GM12878 (cell line): Measurements from ENCODE around the gene PIM2. TPM values are rescaled to one million over a fixed set of nuclear protein-coding genes. Genes with fewer than 3 reads are reported as not detected.

Experiments
- ATAC-seq: fragments of 200-7000 bp; cut with Tn5 transposase; 3 replicates; pipeline ENCODE4 v1.9.1; 2020; ENCODE audit warnings: mild to moderate bottlenecking, moderate library complexity
- BruUV-seq: library from RNA; stranded (reverse); fragments of 400-500 nt; replicated peaks from 2 replicates; lab custom pipeline; 2021; lab: Mats Ljungman, UMichigan
- CTCF ChIA-PET: fragments of 300-600 bp; sonication (Branson Sonifier 250); formaldehyde crosslinking; extraction: SDS; loops from one replicate; lab custom pipeline; 2021; ENCODE audit warnings: inconsistent platforms; lab: Yijun Ruan, JAX
- POLR2A ChIA-PET: fragments of 350-600 bp; formaldehyde crosslinking; extraction: SDS; loops from one replicate; lab custom pipeline; 2021; ENCODE audit warnings: inconsistent platforms; lab: Charles Lee
- RAD21 ChIA-PET: fragments of 300-600 bp; sonication (Branson Sonifier 250); formaldehyde crosslinking; loops from one replicate; lab custom pipeline; 2023; ENCODE audit warnings: antibody characterized with exemption; ENCODE audit not compliant: unreplicated experiment; lab: Charles Lee
- SMC1A ChIA-PET: fragments of 300-600 bp; sonication (Branson Sonifier 250); formaldehyde crosslinking; loops from one replicate; lab custom pipeline; 2023; ENCODE audit not compliant: unreplicated experiment, uncharacterized antibody; lab: Charles Lee
- DNase-seq: peaks from one replicate; pipeline ENCODE4 v3.0.0-alpha.2; 2011; ENCODE audit warnings: low read depth, low spot score
- FAIRE-seq: peaks from 3 replicates; lab custom pipeline; 2011; peaks lifted over from hg19 to GRCh38; lab: Jason Lieb, UNC
- H2AFZ ChIP-seq: 2 replicates; pipeline ENCODE4 v1.6.0; 2011; ENCODE audit warnings: low read depth, low read length, control low read depth; ENCODE audit not compliant: control insufficient read depth
- H3K27ac ChIP-seq: 2 replicates; pipeline ENCODE4 v1.5.1; 2011; ENCODE audit warnings: control low read depth; ENCODE audit not compliant: control insufficient read depth, insufficient read depth
- H3K27me3 ChIP-seq, 2 experiments: replicated peaks in 1 of 2; 2 replicates each; pipeline versions ENCODE4 v1.6.0 to v1.6.1; 2011; ENCODE audit warnings: low read length in 1 of 2; ENCODE audit not compliant: control insufficient read depth in 2 of 2, insufficient read depth in 2 of 2
- H3K36me3 ChIP-seq, 2 experiments: 2 replicates each; pipeline ENCODE4 v1.5.1; 2011; ENCODE audit warnings: low read length in 1 of 2; ENCODE audit not compliant: control insufficient read depth in 2 of 2, insufficient read depth in 2 of 2
- H3K4me1 ChIP-seq: 2 replicates; pipeline ENCODE4 v1.6.1; 2011; ENCODE audit warnings: mild to moderate bottlenecking, low read length, moderate library complexity, mixed read lengths; ENCODE audit not compliant: control insufficient read depth, insufficient read depth
- H3K4me2 ChIP-seq: 2 replicates; pipeline ENCODE4 v1.6.0; 2011; ENCODE audit warnings: control low read depth; ENCODE audit not compliant: control insufficient read depth, insufficient read depth
- H3K4me3 ChIP-seq: fragments of 200-600 bp; sonication (generic); 2 replicates; pipeline ENCODE4 v1.5.1; 2016
- H3K79me2 ChIP-seq: 2 replicates; pipeline ENCODE4 v1.6.0; 2011; ENCODE audit warnings: low read length; ENCODE audit not compliant: control insufficient read depth, insufficient read depth
- H3K9ac ChIP-seq: 2 replicates; pipeline ENCODE4 v1.8.0; 2011; ENCODE audit warnings: low read length, control low read depth, mixed read lengths; ENCODE audit not compliant: control insufficient read depth, insufficient read depth
- H3K9me3 ChIP-seq: replicated peaks from 3 replicates; pipeline ENCODE4 v1.5.1; 2011; ENCODE audit warnings: mild to moderate bottlenecking, low read length; ENCODE audit not compliant: control insufficient read depth, insufficient read depth
- H4K20me1 ChIP-seq: 2 replicates; pipeline ENCODE4 v1.6.0; 2011; ENCODE audit not compliant: control insufficient read depth, insufficient read depth
- BCL11A ChIP-seq: IDR thresholded peaks from 2 replicates; pipeline ENCODE4 v1.6.1; 2011; ENCODE audit warnings: low read depth, low read length
- CEBPB ChIP-seq, 2 experiments: fragments of 150-350 bp in 1 of 2; IDR thresholded peaks; 2 replicates each; pipeline ENCODE4 v1.6.1; 2012 to 2014; ENCODE audit warnings: low read depth in 2 of 2, low read length in 2 of 2, borderline replicate concordance in 1 of 2, inconsistent platforms in 1 of 2
- FOXK2 ChIP-seq: fragments of 450-650 bp; IDR thresholded peaks from 2 replicates; pipeline ENCODE4 v1.6.1; 2017; ENCODE audit warnings: mild to moderate bottlenecking, moderate library complexity
- GATAD2B ChIP-seq: fragments of 450-650 bp; conservative IDR thresholded peaks from 2 replicates; pipeline ENCODE4 v1.6.1; 2017; ENCODE audit warnings: low read depth, mild to moderate bottlenecking, moderate library complexity
- MTA3 ChIP-seq: IDR thresholded peaks from 2 replicates; pipeline ENCODE4 v1.6.1; 2012; ENCODE audit warnings: low read length, inconsistent platforms, borderline replicate concordance
- NR2C2 ChIP-seq: IDR thresholded peaks from 2 replicates; pipeline ENCODE4 v1.6.1; 2011; ENCODE audit warnings: borderline replicate concordance, low read depth; ENCODE audit not compliant: control insufficient read depth, insufficient read length
- SIN3A ChIP-seq: IDR thresholded peaks from 2 replicates; pipeline ENCODE4 v1.6.1; 2012; ENCODE audit warnings: low read depth, low read length, improper control_type of control experiment
- SMAD1 ChIP-seq: fragments of 450-650 bp; IDR thresholded peaks from 2 replicates; pipeline ENCODE4 v1.6.1; 2018; ENCODE audit warnings: mild to moderate bottlenecking, low read depth; ENCODE audit not compliant: partially characterized antibody
- SP1 ChIP-seq: IDR thresholded peaks from one replicate; pipeline ENCODE4 v1.6.1; 2011; ENCODE audit warnings: low read depth, low read length
- STAT1 ChIP-seq: fragments of 450-650 bp; conservative IDR thresholded peaks from 2 replicates; pipeline ENCODE4 v1.6.1; 2014; ENCODE audit warnings: antibody characterized with exemption, mild to moderate bottlenecking
- TARDBP ChIP-seq: IDR thresholded peaks from 2 replicates; pipeline ENCODE4 v1.6.1; 2016; ENCODE audit warnings: borderline replicate concordance
- YBX1 ChIP-seq: fragments of 450-650 bp; IDR thresholded peaks from 2 replicates; pipeline ENCODE4 v1.6.1; 2016; ENCODE audit warnings: antibody characterized with exemption
- whole genome bisulfite sequencing: methylation state at CpG from one replicate; pipeline ENCODE4 v1.1.6; 2016; ENCODE audit warnings: low lambda C conversion rate; ENCODE audit not compliant: insufficient replicate concordance, insufficient coverage; ENCODE audit errors: missing lambda C conversion rate; 5-methylcytosine and 5-hydroxymethylcytosine counted together
- in situ Hi-C: fragments of 300-500 bp; cut with MboI; formaldehyde crosslinking; loops from 9 replicates; pipeline ENCODE4 v1.14.3; 2018; ENCODE audit warnings: mixed read lengths
- intact Hi-C: fragments of 100-400 bp; cut with micrococcal nuclease; formaldehyde crosslinking; loops from one replicate; pipeline ENCODE4 v1.14.2; 2022; ENCODE audit not compliant: unreplicated experiment
- polyA plus RNA-seq, 11 experiments: library from polyadenylated mRNA; depleted of rRNA in 4 of 11; unstranded in 6 of 11; stranded (reverse) in 5 of 11; fragments of >200 nt; fragmentation: Nextera tagmentation in 4 of 11; fragmentation: Illumina TruSeq in 1 of 11; extraction: Ambion mirVana in 4 of 11; extraction: Trizol in 1 of 11; gene quantifications; 1 replicate in 1 of 11; 2 replicates in 10 of 11; pipeline versions ENCODE4 v1.2.1 to v1.2.3, GENCODE V29; 2011 to 2016; ENCODE audit warnings: inconsistent platforms in 2 of 11, missing spikeins in 2 of 11, low read depth in 1 of 11
- total RNA-seq, 4 experiments: library from RNA; depleted of rRNA in 3 of 4; stranded (reverse); fragments of >200 nt in 3 of 4; fragmentation: Illumina TruSeq in 1 of 4; extraction: Trizol in 1 of 4; gene quantifications; 2 replicates each; pipeline versions ENCODE4 v1.2.1 to v1.2.3, GENCODE V29; 2013 to 2021
- TF ChIP-seq, protein P1 (sequence below): IDR thresholded peaks from 2 replicates; pipeline ENCODE4 v1.6.1; 2012; ENCODE audit warnings: low read depth, low read length, improper control_type of control experiment
- TF ChIP-seq, protein P2 (sequence below): IDR thresholded peaks from 2 replicates; pipeline ENCODE4 v1.6.1; 2011; ENCODE audit warnings: borderline replicate concordance, low read depth, mild to moderate bottlenecking, moderate library complexity, mixed read lengths, low read length; ENCODE audit not compliant: insufficient read depth; ENCODE audit errors: extremely low read length
- TF ChIP-seq, protein P3 (sequence below): fragments of 450-650 bp; IDR thresholded peaks from 2 replicates; pipeline ENCODE4 v1.6.1; 2017; ENCODE audit warnings: mild to moderate bottlenecking, low read depth, inconsistent platforms; ENCODE audit not compliant: poor library complexity, severe bottlenecking

The PIM2 gene
- total and polyA plus RNA-seq, 10 of the 15 experiments (the other 5 are each of a cell fraction or from before 2014, with no cell fraction given) = 19.2 to 96.8 (median 32.3) TPM

DNA sequence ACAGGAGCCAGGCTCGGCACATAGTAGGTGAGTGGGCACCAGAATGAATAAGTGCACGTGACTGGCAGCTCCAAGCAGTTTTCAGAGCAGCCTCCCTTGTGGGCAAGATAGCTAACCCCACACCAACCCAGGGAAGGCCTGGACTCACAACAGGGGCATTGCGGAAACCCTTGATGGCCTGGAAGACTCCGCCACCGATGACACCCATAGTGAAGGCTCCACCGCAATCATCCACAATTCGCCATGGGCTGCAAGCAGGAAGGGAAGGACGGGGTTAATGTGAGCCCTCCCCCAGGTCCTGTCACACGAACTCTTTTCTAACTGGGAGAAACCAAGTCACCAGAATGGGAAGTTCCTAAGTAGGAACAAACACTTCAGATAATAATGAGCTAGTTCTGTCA lies 22.2 kb downstream of the PIM2 start:
- ChIA-PET CTCF (no interaction called here), RAD21 (interaction anchor here (1.0 to 3.5 kb wide), 3 partner anchors 15 to 248 kb away, joined by 3 to 15 read pairs (median 12); partner anchors contain the start of gene SLC35A2)
- no peak for TF ChIP-seq TARDBP
- TF ChIP-seq FOXK2 = no peak
- TF ChIP-seq MTA3 = no peak
- TF ChIP-seq BCL11A = no peak
- TF ChIP-seq, protein P1, sequence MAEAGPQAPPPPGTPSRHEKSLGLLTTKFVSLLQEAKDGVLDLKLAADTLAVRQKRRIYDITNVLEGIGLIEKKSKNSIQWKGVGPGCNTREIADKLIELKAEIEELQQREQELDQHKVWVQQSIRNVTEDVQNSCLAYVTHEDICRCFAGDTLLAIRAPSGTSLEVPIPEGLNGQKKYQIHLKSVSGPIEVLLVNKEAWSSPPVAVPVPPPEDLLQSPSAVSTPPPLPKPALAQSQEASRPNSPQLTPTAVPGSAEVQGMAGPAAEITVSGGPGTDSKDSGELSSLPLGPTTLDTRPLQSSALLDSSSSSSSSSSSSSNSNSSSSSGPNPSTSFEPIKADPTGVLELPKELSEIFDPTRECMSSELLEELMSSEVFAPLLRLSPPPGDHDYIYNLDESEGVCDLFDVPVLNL = no peak
- TF ChIP-seq, protein P2, sequence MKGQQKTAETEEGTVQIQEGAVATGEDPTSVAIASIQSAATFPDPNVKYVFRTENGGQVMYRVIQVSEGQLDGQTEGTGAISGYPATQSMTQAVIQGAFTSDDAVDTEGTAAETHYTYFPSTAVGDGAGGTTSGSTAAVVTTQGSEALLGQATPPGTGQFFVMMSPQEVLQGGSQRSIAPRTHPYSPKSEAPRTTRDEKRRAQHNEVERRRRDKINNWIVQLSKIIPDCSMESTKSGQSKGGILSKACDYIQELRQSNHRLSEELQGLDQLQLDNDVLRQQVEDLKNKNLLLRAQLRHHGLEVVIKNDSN = no peak
- no peak for TF ChIP-seq CEBPB (IDR thresholded peaks at IDR 0.05; ENCODE audit: borderline replicate concordance in 1 of 2, low read depth in 2 of 2, low read length in 2 of 2)
- TF ChIP-seq YBX1 = no peak
- TF ChIP-seq, protein P3, sequence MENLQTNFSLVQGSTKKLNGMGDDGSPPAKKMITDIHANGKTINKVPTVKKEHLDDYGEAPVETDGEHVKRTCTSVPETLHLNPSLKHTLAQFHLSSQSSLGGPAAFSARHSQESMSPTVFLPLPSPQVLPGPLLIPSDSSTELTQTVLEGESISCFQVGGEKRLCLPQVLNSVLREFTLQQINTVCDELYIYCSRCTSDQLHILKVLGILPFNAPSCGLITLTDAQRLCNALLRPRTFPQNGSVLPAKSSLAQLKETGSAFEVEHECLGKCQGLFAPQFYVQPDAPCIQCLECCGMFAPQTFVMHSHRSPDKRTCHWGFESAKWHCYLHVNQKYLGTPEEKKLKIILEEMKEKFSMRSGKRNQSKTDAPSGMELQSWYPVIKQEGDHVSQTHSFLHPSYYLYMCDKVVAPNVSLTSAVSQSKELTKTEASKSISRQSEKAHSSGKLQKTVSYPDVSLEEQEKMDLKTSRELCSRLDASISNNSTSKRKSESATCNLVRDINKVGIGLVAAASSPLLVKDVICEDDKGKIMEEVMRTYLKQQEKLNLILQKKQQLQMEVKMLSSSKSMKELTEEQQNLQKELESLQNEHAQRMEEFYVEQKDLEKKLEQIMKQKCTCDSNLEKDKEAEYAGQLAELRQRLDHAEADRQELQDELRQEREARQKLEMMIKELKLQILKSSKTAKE = no peak
- no peak for TF ChIP-seq SP1
- no peak for TF ChIP-seq SIN3A
- no peak for TF ChIP-seq GATAD2B
- TF ChIP-seq NR2C2 = no peak
- no peak for TF ChIP-seq STAT1
- no peak for TF ChIP-seq SMAD1

More for the DNA sequence above, 22.2 kb downstream of the PIM2 start:
- H3K9me3 ChIP-seq = no peaks in the 10 kb centered on the region; the same call in 2 of the 3 replicates
- in situ Hi-C loops (no loop called here), intact Hi-C loops (loop anchor here (5.0 to 10.0 kb wide), 2 partner anchors 146 to 422 kb away; partner anchors contain the start of genes FTSJ1, SLC38A5 and TFE3)
- POLR2A ChIA-PET = interaction anchor here (0.6 to 2.1 kb wide), 3 partner anchors 15 to 242 kb away, joined by 4 to 15 read pairs (median 4); partner anchors contain the start of genes HDAC6 and SLC35A2
- no peak for ATAC-seq
- H3K9ac ChIP-seq = peak overlapping the region; percentile 93
- BruUV-seq = no TSS peak
- no peaks in the 10 kb centered on the region for H3K4me1 ChIP-seq
- peak overlapping the region; percentile 77 for H3K4me3 ChIP-seq
- no peak for DNase-seq
- FAIRE-seq = no peak
- H4K20me1 ChIP-seq = no peaks in the 10 kb centered on the region
- peak overlapping the region; percentile 71 for H3K4me2 ChIP-seq
- SMC1A ChIA-PET = interaction anchor here (1.3 to 2.7 kb wide), 2 partner anchors 49 to 248 kb away, joined by 3 to 8 read pairs; no protein-coding TSS in a partner anchor
- H3K79me2 ChIP-seq = peaks cover 22% of the 10 kb centered on the region
- no peak overlapping the region for H2AFZ ChIP-seq
- WGBS = 65% methylated on average over 9 of the region's 9 CpGs
- H3K27me3 ChIP-seq = no peaks in the 10 kb centered on the region
- peak overlapping the region; percentile 93 for H3K27ac ChIP-seq
- H3K36me3 ChIP-seq = peaks cover 0 to 1% of the 10 kb centered on the region in 2 experiments; a peak in 2 of 4 replicates
